KOPT-K1 (cell line): ENCODE data around the gene KNTC1.
"Not testable (repeated sequence)": the region's sequence is repeated elsewhere in the genome, so short reads cannot be mapped to it uniquely, and the experiment has no call there.

Experiments used
- H3K27ac ChIP-seq: fragments of 200-600 bp; sonication (generic); 2 replicates; pipeline ENCODE4 v1.5.1; 2016; ENCODE audit warnings: antibody characterized with exemption, mild to moderate bottlenecking, low read depth, low read length; ENCODE audit not compliant: poor library complexity, severe bottlenecking
- H3K36me3 ChIP-seq: fragments of 200-600 bp; sonication (generic); 2 replicates; pipeline ENCODE4 v1.5.1; 2017; ENCODE audit warnings: antibody characterized with exemption, mild to moderate bottlenecking, low read length, moderate library complexity; ENCODE audit not compliant: insufficient read depth
- H3K9me3 ChIP-seq: fragments of 200-600 bp; sonication (generic); 2 replicates; pipeline ENCODE4 v1.5.1; 2017; ENCODE audit warnings: antibody characterized with exemption, low read length, mild to moderate bottlenecking; ENCODE audit not compliant: insufficient read depth, poor library complexity, severe bottlenecking

The KNTC1 gene

GRCh38 chr12:122500685-122501488, 26.2 kb upstream of the KNTC1 start, which contains the start of gene ZCCHC8:
Gene ZCCHC8 (minus strand): TSS chr12:122500932. CDS start chr12:122500840, 92 bp downstream.
- H3K9me3 ChIP-seq = no peaks in the 10 kb centered on the region
- H3K36me3 ChIP-seq = peaks cover 57% of the 10 kb centered on the region
- H3K27ac ChIP-seq = peak within 1 kb of the TSS; percentile 91

- Histone ChIP-seq H3K27ac (peak overlapping the region; percentile 91), H3K36me3 (peaks cover 57% of the 10 kb centered on the region), H3K9me3 (no peaks in the 10 kb centered on the region)
Observed at GRCh38 chr12:122501489-122501989, 25.5 kb upstream of the KNTC1 start.

GRCh38 chr12:122503147-122503751, 23.8 kb upstream of the KNTC1 start:
- Histone ChIP-seq H3K9me3 (no peaks in the 10 kb centered on the region), H3K27ac (no peak overlapping the region), H3K36me3 (peaks cover 57% of the 10 kb centered on the region)

- Histone ChIP-seq H3K27ac (no peak overlapping the region), H3K36me3 (peaks cover 64% of the 10 kb centered on the region)
Observed at GRCh38 chr12:122503783-122504590, 23.1 kb upstream of the KNTC1 start.

GRCh38 chr12:122505419-122506051, 21.5 kb upstream of the KNTC1 start:
- Histone ChIP-seq H3K36me3 (peaks cover 80% of the 10 kb centered on the region), H3K9me3 (no peaks in the 10 kb centered on the region), H3K27ac (no peak overlapping the region)

More at GRCh38 chr12:122503783-122504590, 23.1 kb upstream of the KNTC1 start:
- no peaks in the 10 kb centered on the region for H3K9me3 ChIP-seq

GRCh38 chr12:122506393-122506938, 20.6 kb upstream of the KNTC1 start:
- Histone ChIP-seq H3K27ac (no peak overlapping the region), H3K36me3 (peaks cover 89% of the 10 kb centered on the region), H3K9me3 (no peaks in the 10 kb centered on the region)

GRCh38 chr12:122508163-122508562, 18.9 kb upstream of the KNTC1 start:
- Histone ChIP-seq H3K27ac (no peak overlapping the region), H3K9me3 (no peaks in the 10 kb centered on the region), H3K36me3 (peaks cover 100% of the 10 kb centered on the region)

- peaks cover 100% of the 10 kb centered on the region for H3K36me3 ChIP-seq
- not testable (repeated sequence) for H3K9me3 ChIP-seq
Observed at GRCh38 chr12:122513028-122513427, 14.0 kb upstream of the KNTC1 start.

GRCh38 chr12:122513660-122514059, 13.4 kb upstream of the KNTC1 start:
- Histone ChIP-seq H3K27ac (no peak overlapping the region), H3K9me3 (no peaks in the 10 kb centered on the region), H3K36me3 (peaks cover 100% of the 10 kb centered on the region)

More at GRCh38 chr12:122513028-122513427, 14.0 kb upstream of the KNTC1 start:
- not testable (repeated sequence) for H3K27ac ChIP-seq

GRCh38 chr12:122515275-122515674, 11.8 kb upstream of the KNTC1 start:
- no peak overlapping the region for H3K27ac ChIP-seq
- H3K9me3 ChIP-seq = no peaks in the 10 kb centered on the region
- peaks cover 100% of the 10 kb centered on the region for H3K36me3 ChIP-seq

- no peak overlapping the region for H3K27ac ChIP-seq
- peaks cover 100% of the 10 kb centered on the region for H3K36me3 ChIP-seq
Observed at GRCh38 chr12:122516544-122517361, 10.3 kb upstream of the KNTC1 start.

GRCh38 chr12:122517877-122518276, 9.2 kb upstream of the KNTC1 start:
- H3K36me3 ChIP-seq = peaks cover 100% of the 10 kb centered on the region
- H3K9me3 ChIP-seq = no peaks in the 10 kb centered on the region
- no peak overlapping the region for H3K27ac ChIP-seq

More at GRCh38 chr12:122516544-122517361, 10.3 kb upstream of the KNTC1 start:
- no peaks in the 10 kb centered on the region for H3K9me3 ChIP-seq

- no peak overlapping the region for H3K27ac ChIP-seq
- no peaks in the 10 kb centered on the region for H3K9me3 ChIP-seq
- H3K36me3 ChIP-seq = peaks cover 100% of the 10 kb centered on the region
Observed at GRCh38 chr12:122518908-122519307, 8.1 kb upstream of the KNTC1 start.
